SK-N-MC (cell line): ENCODE measurements around the gene MTM1.

Experiments
- DNase-seq: peaks from one replicate; pipeline ENCODE4 v3.0.0-alpha.2; 2011; ENCODE audit warnings: low read depth, low spot score
- H3K27ac ChIP-seq: fragments of 200-600 bp; sonication (generic); 2 replicates; pipeline ENCODE4 v1.5.1; 2016; ENCODE audit warnings: mixed run types
- H3K36me3 ChIP-seq: fragments of 200-600 bp; sonication (generic); 2 replicates; pipeline ENCODE4 v1.6.1; 2017; ENCODE audit warnings: antibody characterized with exemption, low read length, mixed read lengths; ENCODE audit not compliant: insufficient read depth
- H3K4me3 ChIP-seq: fragments of 200-600 bp; sonication (generic); 2 replicates; pipeline ENCODE4 v1.5.1; 2016
- H3K9ac ChIP-seq: fragments of 200-600 bp; sonication (generic); 2 replicates; pipeline ENCODE4 v1.8.0; 2017; ENCODE audit warnings: mixed run types, mixed read lengths; ENCODE audit not compliant: insufficient read length
- H3K9me3 ChIP-seq: fragments of 200-600 bp; sonication (generic); 2 replicates; pipeline ENCODE4 v1.6.1; 2017; ENCODE audit warnings: low read depth, mild to moderate bottlenecking, antibody characterized with exemption, low read length, moderate library complexity, mixed read lengths
- EZH2 ChIP-seq: fragments of 200-600 bp; sonication (generic); IDR thresholded peaks from one replicate; pipeline ENCODE4 v1.6.1; 2017; ENCODE audit warnings: antibody characterized with exemption
- FOXP2 ChIP-seq: optimal IDR thresholded peaks from 2 replicates; pipeline ENCODE3; 2011; ENCODE audit warnings: mild to moderate bottlenecking, moderate library complexity; ENCODE audit not compliant: insufficient read depth; ENCODE audit errors: extremely low read length, control extremely low read depth
- POLR2AphosphoS5 ChIP-seq: IDR thresholded peaks from 2 replicates; pipeline ENCODE4 v1.6.1; 2012; ENCODE audit warnings: mild to moderate bottlenecking, low read depth, low read length, borderline replicate concordance

Gene MTM1

GRCh38 chrX:150683112-150683511 is 114.7 kb downstream of the MTM1 start:
- no peaks in the 10 kb centered on the region for H3K9me3 ChIP-seq
- no peak overlapping the region for H3K27ac ChIP-seq
- H3K9ac ChIP-seq: no peak overlapping the region
- no peak overlapping the region for H3K4me3 ChIP-seq
- H3K36me3 ChIP-seq: no peaks in the 10 kb centered on the region
- no peak for DNase-seq
- TF ChIP-seq POLR2AphosphoS5 (no peak), EZH2 (no peak), FOXP2 (no peak)

- Histone ChIP-seq H3K9me3 (no peaks in the 10 kb centered on the region), H3K9ac (no peak overlapping the region), H3K4me3 (no peak overlapping the region), H3K27ac (no peak overlapping the region), H3K36me3 (no peaks in the 10 kb centered on the region)
- TF ChIP-seq FOXP2 (no peak), POLR2AphosphoS5 (no peak), EZH2 (no peak)
- DNase-seq: peak; percentile 3
These were observed 115.2 kb downstream of the MTM1 start for GRCh38 chrX:150683536-150684146.

GRCh38 chrX:150688911-150689451 is 120.6 kb downstream of the MTM1 start:
- Histone ChIP-seq H3K9ac (no peak overlapping the region), H3K9me3 (no peaks in the 10 kb centered on the region), H3K4me3 (no peak overlapping the region), H3K36me3 (no peaks in the 10 kb centered on the region), H3K27ac (no peak overlapping the region)
- DNase-seq: no peak
- TF ChIP-seq POLR2AphosphoS5 (no peak), FOXP2 (no peak), EZH2 (no peak)

GRCh38 chrX:150690126-150690525 is 121.7 kb downstream of the MTM1 start:
- DNase-seq: no peak
- Histone ChIP-seq H3K36me3 (no peaks in the 10 kb centered on the region), H3K9me3 (no peaks in the 10 kb centered on the region), H3K4me3 (no peak overlapping the region), H3K27ac (no peak overlapping the region), H3K9ac (no peak overlapping the region)
- TF ChIP-seq FOXP2 (no peak), EZH2 (no peak), POLR2AphosphoS5 (no peak)

GRCh38 chrX:150692296-150692695 is 123.9 kb downstream of the MTM1 start:
- Histone ChIP-seq H3K36me3 (no peaks in the 10 kb centered on the region), H3K9me3 (no peaks in the 10 kb centered on the region), H3K4me3 (peak overlapping the region; percentile 80), H3K27ac (no peak overlapping the region), H3K9ac (peak overlapping the region; percentile 72)
- TF ChIP-seq POLR2AphosphoS5: no peak
- no peak for TF ChIP-seq FOXP2
- no peak for TF ChIP-seq EZH2
- no peak for DNase-seq

GRCh38 chrX:150692831-150693724 is 124.7 kb downstream of the MTM1 start, which contains the start of gene MTMR1:
TSS of gene MTMR1 (plus strand) at chrX:150693396. CDS start at chrX:150693531, 135 bp downstream.
- Histone ChIP-seq H3K9ac (peak within 1 kb of the TSS; percentile 72), H3K4me3 (peak within 1 kb of the TSS; percentile 80), H3K9me3 (no peaks in the 10 kb centered on the region), H3K36me3 (no peaks in the 10 kb centered on the region), H3K27ac (no peak within 1 kb of the TSS)
- TF ChIP-seq POLR2AphosphoS5 (peak; percentile 21; the same call in 1 of the 2 replicates), EZH2 (no peak), FOXP2 (no peak)
- DNase-seq: no peak

GRCh38 chrX:150693725-150694574 is 125.5 kb downstream of the MTM1 start:
- H3K4me3 ChIP-seq: peak overlapping the region; percentile 78
- no peaks in the 10 kb centered on the region for H3K36me3 ChIP-seq
- no peak overlapping the region for H3K27ac ChIP-seq
- TF ChIP-seq POLR2AphosphoS5: no peak
- no peak for TF ChIP-seq FOXP2
- TF ChIP-seq EZH2: no peak
- DNase-seq: no peak
- no peaks in the 10 kb centered on the region for H3K9me3 ChIP-seq
- peak overlapping the region; percentile 59 for H3K9ac ChIP-seq
